ENCODE measurements around the gene C3orf22.

The C3orf22 gene

DNA sequence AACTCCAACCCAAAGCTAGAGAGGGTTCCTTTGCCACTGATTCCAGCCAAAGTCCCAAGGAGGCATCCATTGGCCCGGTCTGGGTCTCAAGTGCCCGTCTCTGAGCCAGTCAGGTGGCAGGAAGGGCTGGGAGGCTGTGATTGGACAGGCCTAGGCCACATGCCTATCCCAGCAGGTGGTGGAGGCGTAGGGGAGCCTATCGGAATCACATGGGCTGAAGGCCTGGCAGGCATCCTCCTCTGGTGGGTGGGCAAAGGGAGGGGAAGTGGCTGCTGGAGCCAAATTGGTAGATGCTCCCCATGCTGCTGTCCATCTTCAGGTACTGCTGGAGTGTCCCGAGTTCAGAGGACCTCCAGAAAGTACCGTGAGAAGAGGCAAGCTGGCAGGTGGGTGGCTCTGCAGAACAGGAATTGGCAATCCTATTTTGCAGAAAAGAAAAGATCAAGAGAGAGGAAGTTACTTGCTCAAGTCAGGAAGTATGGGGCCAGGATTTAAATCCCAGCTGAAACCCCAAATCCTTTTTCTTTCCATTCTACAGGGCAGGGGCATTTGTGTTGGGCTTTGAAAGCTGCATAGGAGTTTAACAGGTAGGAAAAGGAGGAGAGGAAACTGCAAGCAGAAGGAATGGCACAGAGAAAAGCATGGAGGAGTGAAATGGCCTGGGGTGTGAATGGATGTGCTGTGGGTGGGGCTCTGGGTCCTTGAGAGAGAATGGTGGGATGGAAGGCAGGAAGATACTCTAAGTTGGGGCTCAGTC lies 31.1 kb downstream of the C3orf22 start:
- DNase-seq (ENCODE audit: low read depth): no peak

DNA sequence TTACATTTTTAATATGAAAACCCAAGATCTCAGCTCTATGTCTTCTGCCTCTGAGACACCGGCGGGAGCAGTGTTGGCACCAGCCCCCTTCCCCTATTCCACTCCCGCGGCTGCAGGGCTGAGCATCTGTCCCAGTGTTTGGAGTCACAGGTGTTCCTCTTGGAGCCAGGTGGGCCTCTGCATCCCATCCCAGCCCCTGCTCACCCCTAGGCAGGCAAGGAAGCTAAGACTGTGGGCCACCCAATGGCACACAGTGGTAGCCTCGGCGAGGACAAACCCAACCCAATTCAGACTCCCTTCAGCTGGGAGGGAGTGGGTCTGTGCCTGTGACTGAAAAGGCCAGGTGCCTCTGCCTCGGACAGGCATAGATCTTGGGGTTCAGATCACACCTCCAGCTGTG lies 31.7 kb downstream of the C3orf22 start:
- DNase-seq (ENCODE audit: low read depth): no peak

DNA sequence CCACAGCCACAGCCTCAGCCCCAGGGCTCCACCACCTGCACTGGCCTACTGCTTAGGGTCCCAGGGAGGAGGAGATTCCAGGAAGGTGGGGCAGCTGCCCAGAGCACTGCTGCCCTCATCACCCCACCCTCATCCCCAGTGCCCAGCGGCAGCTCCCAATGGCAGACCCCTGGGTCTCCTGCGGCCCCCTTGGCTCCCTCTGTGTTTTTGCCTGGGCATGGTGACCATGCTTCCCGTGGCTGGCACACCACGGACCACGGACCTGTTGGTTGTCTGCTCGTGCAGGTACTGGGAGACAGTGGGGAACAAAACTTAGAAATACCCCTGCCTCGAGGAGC lies 32.1 kb downstream of the C3orf22 start:
- no peak for DNase-seq (ENCODE audit: low read depth)

DNA sequence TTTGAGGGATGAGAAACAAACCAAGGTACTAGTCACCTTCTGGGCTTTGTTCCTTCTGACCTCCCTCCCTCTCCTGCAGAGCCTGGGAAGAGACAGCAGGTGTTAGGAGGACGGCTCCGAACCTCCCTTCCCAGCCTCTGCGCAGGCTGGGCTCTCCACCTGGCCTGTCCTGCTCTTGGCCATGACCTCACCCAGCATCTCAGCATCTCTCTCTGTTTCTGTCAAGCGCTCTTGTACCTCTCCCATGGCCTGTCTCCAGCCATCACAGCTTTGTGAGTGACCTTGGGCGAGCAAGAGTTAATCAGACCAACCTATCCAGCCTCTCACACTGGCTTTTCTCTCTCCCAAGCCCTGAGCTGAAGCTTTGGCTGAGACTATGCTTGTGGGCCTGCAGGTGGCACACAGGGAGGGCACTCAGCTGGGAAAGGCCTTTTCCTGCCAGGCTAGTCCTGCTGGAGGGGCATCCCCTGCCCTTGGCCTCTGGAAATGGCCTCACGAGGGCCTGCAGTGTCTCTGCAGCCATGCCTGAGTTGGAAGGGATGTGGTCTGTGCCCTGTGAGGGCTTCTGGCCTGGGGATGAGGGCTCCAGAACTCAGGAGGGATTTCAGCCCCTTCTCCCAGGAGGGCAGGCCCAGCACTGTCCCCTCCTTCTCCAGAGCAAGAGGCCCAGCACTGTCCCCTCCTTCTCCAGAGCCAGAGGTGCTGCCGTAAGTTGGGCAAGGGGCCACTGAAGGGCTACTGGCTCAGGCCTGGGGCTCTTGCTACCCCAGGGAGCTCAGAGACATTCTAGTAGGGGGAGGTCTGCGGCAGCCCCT lies 32.7 kb downstream of the C3orf22 start:
- no peak for DNase-seq (ENCODE audit: low read depth)

DNA sequence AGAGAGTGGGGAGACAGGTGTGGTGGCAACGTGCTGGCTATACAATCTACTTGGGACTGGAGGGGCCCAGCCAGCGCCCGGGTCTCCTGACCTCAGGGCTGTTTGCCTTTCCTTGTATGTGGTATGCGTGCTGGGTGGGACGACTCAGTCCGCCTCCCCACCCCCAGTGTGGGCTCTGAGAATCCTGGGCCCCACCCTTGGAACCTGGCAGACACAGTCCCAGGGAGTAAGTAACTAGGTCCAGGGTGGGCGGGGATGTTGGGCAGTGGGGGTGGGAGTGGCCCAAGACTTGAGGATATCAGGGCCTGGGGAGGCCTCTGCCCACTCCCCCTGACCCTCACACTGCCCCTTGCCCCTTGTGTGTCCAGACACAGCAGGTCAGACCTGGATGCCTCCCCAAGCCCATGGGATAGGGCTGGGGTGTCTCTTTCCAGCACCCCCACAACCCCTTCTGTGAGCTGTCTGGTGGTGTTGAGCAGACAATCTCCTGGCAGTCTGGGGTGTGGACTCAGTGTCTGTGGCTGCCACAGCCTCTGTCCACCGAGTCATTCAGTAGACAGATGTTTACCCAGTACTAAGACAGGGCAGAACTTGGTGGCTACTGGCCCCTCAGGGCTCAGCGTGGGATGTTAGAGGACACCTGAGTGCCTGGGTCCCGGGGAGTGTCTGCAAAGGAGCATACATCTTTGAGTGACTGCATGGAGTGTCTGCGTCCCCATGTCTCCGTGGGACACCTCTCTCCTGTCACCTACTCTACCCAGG lies 33.5 kb downstream of the C3orf22 start:
- DNase-seq (ENCODE audit: low read depth): no peak

DNA sequence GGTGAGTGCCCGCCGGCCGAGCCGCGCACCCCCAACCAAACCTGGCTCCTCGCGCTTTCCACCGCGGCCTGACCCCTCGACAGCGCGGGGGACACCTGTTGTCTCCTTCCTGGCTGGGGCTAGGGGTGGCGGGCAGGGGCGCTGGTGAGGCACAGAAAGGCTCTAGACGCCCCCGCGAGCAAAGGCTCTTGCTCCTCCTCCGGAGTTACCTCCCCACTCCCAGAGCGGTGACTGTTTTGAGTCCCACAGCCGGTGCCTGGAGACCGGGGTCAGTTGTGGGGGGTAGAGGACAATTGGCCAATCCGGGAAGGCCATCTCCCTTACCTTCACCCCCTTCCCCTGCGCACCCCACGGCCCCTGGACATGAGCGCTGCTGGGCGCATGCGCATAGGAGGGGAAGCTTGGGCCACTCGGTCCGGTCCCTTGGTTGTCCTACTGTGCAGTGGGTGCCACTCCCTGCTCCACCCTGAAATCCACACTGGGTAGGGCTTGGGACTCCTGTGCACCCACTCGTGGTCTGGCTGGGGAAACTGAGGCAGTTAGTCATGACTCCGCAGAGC lies 34.2 kb downstream of the C3orf22 start:
- DNase-seq (ENCODE audit: low read depth): no peak

DNA sequence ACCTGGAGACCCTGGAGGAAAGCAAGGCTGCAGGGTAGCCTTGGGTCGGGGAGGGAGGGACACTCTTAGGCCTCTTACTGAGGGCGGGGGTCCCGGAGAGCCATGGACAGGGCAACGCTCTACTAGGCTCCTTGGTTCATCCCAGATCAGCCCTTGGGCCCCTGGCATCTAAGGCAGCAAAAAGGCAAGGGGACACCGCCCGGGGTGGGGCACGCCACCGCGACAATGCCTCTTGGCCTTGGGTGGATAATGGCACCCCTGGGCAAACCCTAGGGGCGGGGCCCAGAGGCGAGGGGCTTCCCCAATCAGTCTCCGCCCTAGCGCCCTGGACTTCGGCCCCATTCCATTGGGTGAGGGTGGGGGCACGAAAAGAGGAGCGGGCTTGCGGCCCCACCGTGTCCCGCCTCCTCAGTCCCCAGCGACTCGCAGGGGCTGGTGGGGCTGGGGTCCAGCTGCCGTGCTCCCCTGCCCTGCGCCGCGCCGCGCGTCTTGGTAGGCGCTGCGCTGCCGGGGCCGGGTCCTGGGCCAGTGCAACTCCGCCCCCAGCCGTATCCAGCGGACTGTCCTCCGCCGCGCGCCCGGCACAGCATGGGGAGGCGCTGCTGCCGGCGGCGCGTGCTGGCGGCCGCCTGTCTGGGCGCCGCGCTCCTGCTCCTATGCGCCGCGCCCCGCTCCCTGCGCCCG lies 34.8 kb downstream of the C3orf22 start, which contains the start of gene CHST13:
TSS of gene CHST13 (plus strand) at position 411 of the 684 bp plus-strand sequence. CDS start at position 589, 178 bp downstream.
- DNase-seq (ENCODE audit: low read depth): no peak

DNA sequence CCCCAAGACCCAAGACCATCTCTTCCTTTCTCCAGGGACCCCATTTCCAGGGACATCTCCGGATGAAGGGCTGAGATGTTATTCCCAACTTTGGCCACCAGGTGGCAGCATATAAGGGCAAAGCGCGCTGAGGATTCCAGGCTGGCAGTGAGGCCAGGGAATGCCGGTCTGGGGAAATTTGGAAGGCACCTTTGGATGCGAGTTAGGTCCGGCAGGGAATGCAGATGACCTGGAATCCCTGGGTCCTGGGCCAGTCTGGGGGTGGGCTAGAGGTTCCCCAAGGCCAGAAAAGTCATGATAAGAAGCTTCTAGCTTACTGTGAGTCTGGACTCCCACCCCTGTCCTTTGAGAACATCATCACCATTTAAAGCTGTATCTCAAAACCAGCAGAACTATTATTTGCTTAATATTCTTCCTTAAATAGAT lies 36.4 kb downstream of the C3orf22 start:
- peak; percentile 5 for DNase-seq (ENCODE audit: low read depth)

DNA sequence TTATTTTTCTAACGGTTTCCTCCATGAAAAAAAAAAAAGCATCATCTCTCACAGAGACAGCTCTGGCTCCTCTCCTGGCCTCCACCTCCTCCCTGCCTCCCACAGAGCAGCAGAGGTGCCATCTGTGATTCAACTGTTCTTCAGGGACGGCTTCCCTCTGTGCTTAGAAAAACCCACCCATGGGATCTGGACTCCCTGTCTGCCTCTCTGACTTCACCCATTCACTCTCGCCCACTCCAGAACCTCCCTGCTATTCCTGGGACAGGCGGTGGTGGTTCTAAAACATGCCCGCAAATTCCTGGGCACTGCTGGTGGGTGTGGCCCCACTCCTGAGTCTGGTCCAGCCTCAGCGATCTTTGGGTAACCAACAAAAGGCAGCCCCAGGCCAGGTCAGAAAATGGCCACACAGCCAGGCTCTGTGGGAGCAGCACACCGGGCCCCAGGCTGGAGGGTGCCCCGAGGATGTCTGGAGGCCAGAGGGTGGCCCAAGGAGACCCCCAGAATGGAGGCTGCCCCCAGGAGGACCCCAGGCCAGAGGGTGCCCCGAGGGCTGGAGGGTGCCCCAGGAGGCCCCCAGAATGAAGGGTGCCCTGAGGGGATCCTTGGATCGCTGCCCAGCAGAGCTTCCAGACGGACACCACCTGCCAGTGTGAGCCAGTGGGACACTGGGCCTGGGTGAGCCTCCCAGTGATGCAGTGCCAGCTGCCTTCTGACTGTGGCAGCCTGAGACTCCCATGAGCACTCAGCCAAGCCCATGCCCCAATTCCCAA lies 37.4 kb downstream of the C3orf22 start:
- no peak for DNase-seq (ENCODE audit: low read depth)

DNA sequence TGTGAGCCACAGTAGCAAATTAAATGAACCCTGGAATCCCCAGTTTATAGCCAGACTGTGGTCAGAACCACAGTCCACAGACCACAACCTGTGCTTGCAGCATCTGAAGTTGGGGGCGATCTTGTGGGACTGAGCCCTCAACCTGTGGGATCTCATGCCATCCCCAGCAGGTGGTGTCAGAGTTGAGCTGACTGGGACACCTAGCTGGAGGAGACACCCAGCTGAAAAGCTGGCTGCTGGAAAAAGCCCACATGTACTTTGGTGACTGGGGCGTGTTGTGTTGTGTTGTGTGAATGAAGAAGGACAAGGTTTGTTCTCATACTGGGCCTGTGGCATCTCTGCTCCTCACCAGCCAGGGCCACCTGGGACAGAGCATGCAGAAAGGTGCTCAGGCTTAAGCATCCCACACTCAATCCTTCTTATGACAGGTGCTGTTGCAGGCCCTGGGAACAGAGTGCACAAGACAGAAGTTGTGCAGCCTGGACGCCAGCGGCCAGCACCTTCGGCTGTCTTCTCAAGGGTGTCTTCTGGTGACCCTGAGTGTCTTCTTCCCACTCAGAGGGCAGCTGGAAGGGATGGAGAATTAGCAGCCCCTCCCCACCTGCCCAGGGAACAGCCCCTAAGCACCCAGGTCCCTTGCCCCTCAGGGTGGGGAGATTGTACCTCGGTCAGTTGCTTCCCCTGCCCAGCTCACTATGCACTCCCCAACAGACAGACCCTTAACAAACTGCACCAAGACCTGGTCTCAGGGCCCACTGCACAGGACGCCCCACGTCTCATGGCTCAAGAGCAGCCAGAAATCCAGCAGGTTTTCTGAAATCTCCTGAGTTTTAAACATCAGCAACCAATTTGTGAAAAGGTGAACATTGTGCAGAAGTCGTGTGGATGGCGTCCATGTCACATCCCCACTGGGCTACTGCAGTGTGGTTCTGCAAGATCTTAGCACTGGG lies 39.0 kb downstream of the C3orf22 start:
- DNase-seq (ENCODE audit: low read depth): no peak

DNA sequence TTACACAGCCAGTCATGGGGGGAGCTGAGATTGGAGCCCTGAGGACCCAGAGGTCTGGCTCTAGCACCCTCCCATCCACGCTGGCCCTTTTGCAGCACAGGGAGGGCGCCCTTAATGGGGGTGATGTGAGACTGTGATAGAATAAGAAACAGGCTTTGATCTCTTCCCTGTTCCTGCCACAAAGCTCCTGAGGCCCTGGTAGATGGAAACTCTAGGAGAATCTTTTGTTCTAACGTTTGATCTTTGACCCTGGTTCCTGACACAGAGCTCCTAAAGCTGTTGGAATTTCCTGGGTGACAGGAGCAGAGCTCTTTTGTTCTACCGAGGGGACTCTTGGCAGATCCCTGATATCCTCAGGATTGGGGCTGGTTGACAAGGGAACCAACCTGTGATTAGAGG lies 40.0 kb downstream of the C3orf22 start:
- DNase-seq (ENCODE audit: low read depth): no peak

DNA sequence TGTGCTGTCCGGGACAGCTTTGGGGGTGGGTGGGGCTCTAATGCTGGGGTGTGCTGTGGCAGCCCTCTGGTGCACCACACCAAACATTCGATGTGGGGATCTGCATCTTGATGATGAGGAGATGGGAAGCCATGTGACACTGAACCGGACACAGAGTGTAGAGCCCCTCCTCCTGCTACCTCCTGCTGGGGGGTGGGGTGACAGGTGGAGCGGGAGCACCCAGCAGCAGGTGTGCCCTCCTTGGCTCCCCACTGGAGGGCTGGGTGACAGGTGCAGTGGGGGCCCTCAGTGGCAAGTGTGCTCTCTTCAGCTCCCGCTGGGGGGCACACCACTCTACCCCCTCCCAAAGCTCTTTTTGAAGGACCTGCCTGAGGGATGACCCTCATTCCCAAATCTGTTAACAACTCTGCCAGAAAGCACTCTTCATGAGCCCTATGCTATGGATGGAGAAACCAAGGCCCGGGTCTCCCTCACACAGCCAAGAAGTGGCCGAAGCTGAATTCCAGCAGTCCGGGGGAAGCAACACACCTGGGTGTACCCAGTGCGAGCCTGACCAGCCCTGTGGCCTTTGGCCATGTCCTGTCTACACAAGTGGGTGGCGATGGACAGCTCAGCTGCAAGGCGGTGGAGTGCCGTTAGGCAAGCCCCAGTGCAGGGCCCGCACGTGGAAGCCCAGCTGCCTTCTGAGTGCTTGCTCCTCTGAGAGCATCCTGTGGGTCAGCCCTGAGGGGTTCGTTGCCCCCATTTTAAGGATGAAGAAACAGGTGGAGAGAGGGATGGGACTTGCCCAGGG lies 40.5 kb downstream of the C3orf22 start:
- DNase-seq (ENCODE audit: low read depth): no peak

DNA sequence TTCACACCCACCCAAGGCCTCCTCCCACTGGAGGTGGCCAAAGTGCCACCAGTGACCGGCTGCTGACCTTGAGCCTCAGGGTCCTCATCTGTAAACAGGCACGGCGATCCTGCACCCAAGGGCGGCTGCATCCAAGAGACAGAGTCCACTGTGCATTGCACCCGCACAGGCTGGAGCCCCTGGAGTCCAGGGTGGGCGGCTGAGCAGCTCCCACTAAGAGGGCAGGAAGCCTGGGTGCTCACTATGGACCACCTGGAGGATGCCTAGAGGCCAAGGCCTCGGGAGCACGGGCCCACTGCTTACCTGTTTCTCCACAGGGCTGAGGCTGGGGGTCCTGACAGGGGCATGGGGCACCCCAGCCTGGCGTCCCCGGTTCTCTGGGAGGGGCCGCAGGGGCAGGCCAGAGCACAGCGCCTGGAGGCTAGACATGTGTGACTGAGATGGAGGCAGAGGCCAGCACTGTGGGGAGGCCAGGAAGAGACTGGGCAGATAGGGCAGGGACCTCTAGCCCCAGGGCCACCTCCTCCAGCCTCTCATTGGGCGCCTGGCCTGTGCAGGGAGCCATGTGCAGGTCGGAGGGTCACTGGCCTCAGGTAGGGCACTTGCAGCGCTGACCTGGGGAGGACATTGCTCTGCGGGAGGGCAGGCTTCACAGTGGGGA lies 41.3 kb downstream of the C3orf22 start, which contains the start of gene UROC1:
TSS of gene UROC1 (minus strand) at position 483 of the 661 bp plus-strand sequence. CDS start at position 429, 54 bp downstream.
- DNase-seq (ENCODE audit: low read depth): no peak

DNA sequence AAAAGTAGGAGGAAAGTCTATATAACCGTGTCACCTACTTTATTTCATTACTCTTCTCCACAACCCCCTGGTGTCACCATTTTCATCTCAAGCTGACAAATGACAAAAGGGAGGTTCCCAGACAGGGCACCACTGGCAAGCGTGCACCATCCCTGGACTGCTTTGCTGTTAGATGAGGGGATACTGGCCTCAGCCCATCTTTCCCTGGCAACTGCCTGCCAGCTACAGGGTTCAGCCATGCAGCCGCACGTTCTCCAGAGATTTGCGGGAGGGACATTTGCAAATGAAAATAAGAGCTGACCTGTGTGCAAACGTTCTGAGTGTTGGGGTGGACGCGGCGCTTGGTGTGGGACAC lies 41.8 kb downstream of the C3orf22 start:
- no peak for DNase-seq (ENCODE audit: low read depth)

DNA sequence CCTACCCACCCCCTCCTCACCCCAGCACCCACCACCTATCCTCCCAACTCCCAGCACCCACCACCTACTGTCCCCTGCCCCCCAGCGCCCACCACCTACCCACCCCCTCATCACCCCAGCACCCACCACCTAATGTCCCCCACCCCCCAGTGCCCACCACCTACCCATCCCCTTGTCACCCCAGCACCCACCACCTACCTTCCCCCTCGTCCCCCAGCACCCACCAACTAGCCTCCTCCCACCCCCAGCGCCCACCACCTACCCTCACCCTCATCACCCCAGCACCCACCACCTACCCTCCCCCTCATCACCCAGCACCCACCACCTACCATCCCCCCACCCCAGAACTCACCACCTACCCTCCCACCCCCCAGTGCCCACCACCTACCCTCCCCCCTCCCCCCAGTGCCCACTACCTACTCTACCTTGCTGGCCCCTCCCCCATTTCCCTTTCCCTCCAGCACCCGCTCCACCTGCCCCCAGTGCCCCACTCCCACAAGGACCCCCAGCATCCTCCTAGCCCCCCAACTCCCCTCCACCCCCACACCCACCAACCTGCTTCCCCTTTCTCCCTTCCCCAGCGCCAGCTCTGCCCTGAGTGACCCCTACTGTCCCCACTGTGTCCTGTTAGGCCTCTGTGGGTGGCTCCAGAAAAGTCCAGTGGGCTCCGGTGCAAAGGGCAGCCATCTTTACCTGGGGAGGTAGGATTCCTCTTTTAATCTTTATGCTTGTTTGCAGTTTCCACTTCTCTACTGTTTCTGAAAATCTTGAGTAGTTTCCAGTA lies 42.4 kb downstream of the C3orf22 start:
- no peak for DNase-seq (ENCODE audit: low read depth)

DNA sequence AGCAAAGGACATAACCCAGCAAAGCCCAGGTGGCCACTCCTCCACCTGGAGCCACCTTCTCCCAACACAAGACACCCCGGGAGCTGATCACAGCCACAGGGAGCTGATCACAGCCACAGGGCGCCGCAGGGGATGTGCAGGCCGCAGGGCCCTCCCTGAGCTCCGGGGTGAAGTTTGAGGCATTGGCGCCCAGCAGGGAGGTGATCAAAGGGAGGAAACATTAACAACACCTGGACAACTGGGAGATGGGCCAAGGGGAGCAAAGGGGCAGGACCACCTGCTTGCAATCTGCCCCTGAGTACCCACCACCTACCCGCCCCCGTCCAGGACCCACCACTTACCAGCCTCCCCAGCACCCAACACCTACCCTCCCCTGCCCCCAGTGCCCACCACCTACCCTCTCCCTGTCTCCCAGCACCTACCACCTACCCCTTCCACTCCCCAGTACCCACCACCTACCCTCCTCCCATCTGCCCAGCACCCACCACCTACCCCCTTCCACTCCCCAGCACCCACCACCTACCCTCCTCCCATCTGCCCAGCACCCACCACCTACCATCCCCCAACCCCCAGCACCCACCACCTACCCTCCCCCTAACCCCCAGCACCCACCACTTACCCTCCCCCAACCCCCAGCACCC lies 43.5 kb downstream of the C3orf22 start:
- DNase-seq (ENCODE audit: low read depth): no peak

DNA sequence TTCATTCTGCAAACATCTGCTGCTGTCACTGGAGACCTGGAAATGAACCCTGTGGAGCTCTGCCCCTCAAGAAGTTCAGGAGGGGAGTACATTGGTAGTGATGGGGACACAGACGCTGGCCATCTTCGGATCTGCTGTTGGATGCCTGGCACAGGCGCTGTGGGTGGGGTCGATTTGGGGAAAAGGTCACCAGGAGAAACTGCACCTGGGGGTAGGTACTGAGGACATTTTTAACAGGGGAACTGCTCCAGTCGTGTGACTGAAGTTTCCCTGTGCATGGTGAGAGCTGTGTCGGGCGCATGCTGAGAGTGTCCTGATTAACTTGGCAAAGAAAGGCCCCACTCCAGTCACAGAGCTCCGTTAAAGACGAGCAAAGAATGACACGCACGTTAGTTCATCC lies 44.6 kb downstream of the C3orf22 start:
- no peak for DNase-seq (ENCODE audit: low read depth)

Measured in fibroblast of the conjunctiva (primary cell).